SK-N-SH (cell line): ENCODE measurements around the gene TTLL7. TPM values are rescaled to one million over a fixed set of nuclear protein-coding genes. Genes with fewer than 3 reads are reported as not detected.

Source experiments
- CTCF ChIA-PET: fragments of 300-600, 350-600 bp; formaldehyde crosslinking; extraction: SDS; loops from one replicate; lab custom pipeline; 2021; lab: Yijun Ruan, JAX
- POLR2A ChIA-PET: fragments of 350-600 bp; sonication (Branson Sonifier 250); formaldehyde crosslinking; extraction: SDS; loops from one replicate; lab custom pipeline; 2020; ENCODE audit warnings: antibody characterized with exemption, inconsistent platforms; lab: Yijun Ruan, JAX
- DNase-seq: peaks from one replicate; pipeline ENCODE4 v3.0.0; 2012
- H2AFZ ChIP-seq: fragments of 200-600 bp; sonication (generic); 2 replicates; pipeline ENCODE4 v1.8.1; 2016; ENCODE audit warnings: antibody characterized with exemption, mild to moderate bottlenecking, low read depth
- H3F3A ChIP-seq: fragments of 200-600 bp; sonication (generic); replicated peaks from 2 replicates; pipeline ENCODE3; 2016; ENCODE audit warnings: antibody characterized with exemption, mild to moderate bottlenecking; ENCODE audit not compliant: insufficient read depth
- H3K27ac ChIP-seq, 2 experiments: fragments of 200-500 bp in 1 of 2; fragments of 200-600 bp in 1 of 2; sonication (Bioruptor generic) in 1 of 2; sonication (generic), shearing (Covaris generic) in 1 of 2; 2 replicates each; pipeline versions ENCODE4 v1.5.1 to v1.6.1; 2014 to 2016; ENCODE audit warnings: low read depth in 2 of 2, inconsistent platforms in 1 of 2, low read length in 1 of 2, mild to moderate bottlenecking in 1 of 2, mixed read lengths in 1 of 2
- H3K27me3 ChIP-seq: fragments of 200-600 bp; sonication (generic), shearing (Covaris generic); 2 replicates; pipeline ENCODE4 v1.6.1; 2016; ENCODE audit warnings: mixed run types; ENCODE audit not compliant: insufficient read depth
- H3K36me3 ChIP-seq, 2 experiments: fragments of 200-500 bp in 1 of 2; fragments of 200-600 bp in 1 of 2; sonication (Bioruptor generic) in 1 of 2; sonication (generic) in 1 of 2; replicated peaks in 1 of 2; 2 replicates each; pipeline versions ENCODE3 to v1.5.1; 2014 to 2016; ENCODE audit warnings: low read length in 1 of 2, mild to moderate bottlenecking in 1 of 2; ENCODE audit not compliant: insufficient read depth in 2 of 2, control insufficient read depth in 1 of 2
- H3K4me1 ChIP-seq, 2 experiments: fragments of 200-500 bp in 1 of 2; fragments of 200-600 bp in 1 of 2; sonication (Bioruptor generic) in 1 of 2; sonication (generic), shearing (Covaris generic) in 1 of 2; 2 replicates each; pipeline versions ENCODE4 v1.5.1 to v1.6.1; 2014 to 2016; ENCODE audit warnings: low read depth in 1 of 2, low read length in 1 of 2, mixed run types in 1 of 2; ENCODE audit not compliant: insufficient read depth in 2 of 2, control insufficient read depth in 1 of 2
- H3K4me2 ChIP-seq: fragments of 200-600 bp; sonication (generic), shearing (Covaris generic); 2 replicates; pipeline ENCODE4 v1.6.1; 2017; ENCODE audit warnings: mixed run types
- H3K4me3 ChIP-seq, 2 experiments: fragments of 200-500 bp in 1 of 2; fragments of 200-600 bp in 1 of 2; sonication (Bioruptor generic) in 1 of 2; sonication (generic), shearing (Covaris generic) in 1 of 2; 2 replicates each; pipeline versions ENCODE4 v1.5.1 to v1.8.1; 2014 to 2016; ENCODE audit warnings: low read depth in 2 of 2, inconsistent platforms in 1 of 2, low read length in 1 of 2, mild to moderate bottlenecking in 1 of 2, mixed read lengths in 1 of 2, moderate library complexity in 1 of 2
- H3K79me2 ChIP-seq: fragments of 200-600 bp; sonication (generic); 2 replicates; pipeline ENCODE4 v1.8.1; 2017; ENCODE audit warnings: mild to moderate bottlenecking; ENCODE audit not compliant: insufficient read depth
- H3K9ac ChIP-seq: fragments of 200-600 bp; sonication (generic); 2 replicates; pipeline ENCODE4 v1.6.1; 2017; ENCODE audit warnings: mixed run types
- H3K9me2 ChIP-seq: fragments of 200-600 bp; sonication (generic); 2 replicates; pipeline ENCODE4 v1.6.1; 2017; ENCODE audit warnings: mixed run types
- H3K9me3 ChIP-seq: fragments of 200-600 bp; sonication (generic); 2 replicates; pipeline ENCODE4 v1.6.1; 2017; ENCODE audit warnings: mixed run types, mild to moderate bottlenecking, moderate library complexity
- H4K20me1 ChIP-seq: fragments of 200-600 bp; sonication (generic); 2 replicates; pipeline ENCODE4 v1.6.1; 2017; ENCODE audit warnings: mild to moderate bottlenecking, mixed run types; ENCODE audit not compliant: insufficient read depth
- FOSL2 ChIP-seq: IDR thresholded peaks from 2 replicates; pipeline ENCODE4 v1.4.0; 2012; ENCODE audit warnings: low read depth, mild to moderate bottlenecking, moderate library complexity, borderline replicate concordance
- FOXM1 ChIP-seq: IDR thresholded peaks from 2 replicates; pipeline ENCODE4 v1.4.0; 2012; ENCODE audit warnings: low read depth, mild to moderate bottlenecking
- MAX ChIP-seq: IDR thresholded peaks from 2 replicates; pipeline ENCODE4 v1.4.0; 2012; ENCODE audit warnings: low read depth
- MXI1 ChIP-seq: IDR thresholded peaks from 2 replicates; pipeline ENCODE4 v1.6.1; 2012; ENCODE audit warnings: mild to moderate bottlenecking, low read depth, low read length, improper control_type of control experiment
- NFIC ChIP-seq: IDR thresholded peaks from 2 replicates; pipeline ENCODE4 v1.4.0; 2012; ENCODE audit warnings: borderline replicate concordance
- NRF1 ChIP-seq: IDR thresholded peaks from 2 replicates; pipeline ENCODE4 v1.6.1; 2012; ENCODE audit warnings: low read depth, mild to moderate bottlenecking, low read length
- REST ChIP-seq: IDR thresholded peaks from 2 replicates; pipeline ENCODE4 v1.6.1; 2012; ENCODE audit warnings: mild to moderate bottlenecking, low read depth, low read length, moderate library complexity
- RXRA ChIP-seq: IDR thresholded peaks from 2 replicates; pipeline ENCODE4 v1.4.0; 2012; ENCODE audit warnings: low read depth, mild to moderate bottlenecking, borderline replicate concordance
- SIN3A ChIP-seq: IDR thresholded peaks from 2 replicates; pipeline ENCODE4 v1.6.1; 2012; ENCODE audit warnings: low read depth, mild to moderate bottlenecking, low read length, moderate library complexity, borderline replicate concordance
- TAF1 ChIP-seq: IDR thresholded peaks from 2 replicates; pipeline ENCODE4 v1.6.1; 2012; ENCODE audit warnings: low read depth, mild to moderate bottlenecking, low read length, moderate library complexity, borderline replicate concordance
- WGBS: methylation state at CpG from one replicate; pipeline ENCODE4 v1.1.6; 2017; ENCODE audit warnings: low lambda C conversion rate; 5-methylcytosine and 5-hydroxymethylcytosine counted together
- polyA plus RNA-seq, 3 experiments: library from polyadenylated mRNA; depleted of rRNA; stranded (reverse); fragments of >200 nt; gene quantifications; 2 replicates each; pipeline ENCODE4 v1.2.3, GENCODE V29; 2012

The TTLL7 gene
- polyA plus RNA-seq, 1 of the 3 experiments (the other 2 are of a cell fraction) = 7.3 TPM

- Histone ChIP-seq H2AFZ (peak overlapping the region; percentile 96), H3F3A (peaks cover 15% of the 10 kb centered on the region), H3K36me3 (no peaks in the 10 kb centered on the region), H3K27me3 (no peaks in the 10 kb centered on the region), H3K9me3 (no peaks in the 10 kb centered on the region), H3K4me1 (peaks cover 0 to 6% of the 10 kb centered on the region in 2 experiments; a peak in 3 of 4 replicates), H4K20me1 (no peaks in the 10 kb centered on the region), H3K9ac (peak overlapping the region; percentile 90), H3K79me2 (no peaks in the 10 kb centered on the region), H3K4me3 (peak overlapping the region; percentile 81 to 93), H3K4me2 (peak overlapping the region; percentile 88), H3K9me2 (no peaks in the 10 kb centered on the region), H3K27ac (peak overlapping the region; percentile 64 to 94)
- TF ChIP-seq SIN3A (no peak), RXRA (peak; percentile 26; the same call in 1 of the 2 replicates), TAF1 (peak; percentile 51; the same call in 1 of the 2 replicates), NRF1 (no peak), NFIC (0 out of 2 replicates have a peak, but pooled peaks have one; percentile 1)
- POLR2A ChIA-PET = interaction anchor here (0.6 to 1.6 kb wide), 6 partner anchors 12 to 869 kb away, joined by 3 to 10 read pairs (median 4); no protein-coding TSS in a partner anchor
- CTCF ChIA-PET = interaction anchor here (0.9 to 1.7 kb wide), 7 partner anchors 9 to 142 kb away, joined by 3 to 7 read pairs (median 3); no protein-coding TSS in a partner anchor
- WGBS = 9% methylated on average over 8 of the region's 26 CpGs
- no peak for DNase-seq
Measured at GRCh38 chr1:83999316-83999819, 436 bp upstream of the TTLL7 start.

- ChIA-PET POLR2A (interaction anchor here (1.2 to 1.6 kb wide), 2 partner anchors 64 to 79 kb away, joined by 3 to 10 read pairs; no protein-coding TSS in a partner anchor), CTCF (interaction anchor here (1.2 to 1.7 kb wide), 2 partner anchors 25 to 66 kb away, joined by 3 to 7 read pairs; no protein-coding TSS in a partner anchor)
- no peaks in the 10 kb centered on the region for H4K20me1 ChIP-seq
- H3K9me2 ChIP-seq = no peaks in the 10 kb centered on the region
- H3K27me3 ChIP-seq = no peaks in the 10 kb centered on the region
- TF ChIP-seq FOXM1 = no peak
- no peak for TF ChIP-seq MXI1
- TF ChIP-seq MAX = no peak
- no peak for TF ChIP-seq REST
- TF ChIP-seq FOSL2 = 0 out of 2 replicates have a peak, but pooled peaks have one; percentile 16
- 10% methylated on average over 4 of the region's 4 CpGs for WGBS
- peak overlapping the region; percentile 50; the same call in 1 of the 2 replicates for H2AFZ ChIP-seq
- H3K36me3 ChIP-seq = no peaks in the 10 kb centered on the region
- peak overlapping the region; percentile 81 to 93 for H3K4me3 ChIP-seq
- H3K9ac ChIP-seq = peak overlapping the region; percentile 90; the same call in 1 of the 2 replicates
- no peaks in the 10 kb centered on the region for H3K9me3 ChIP-seq
- peak overlapping the region in 1 of 2 experiments; percentile 67; a peak in 1 of 4 replicates for H3K27ac ChIP-seq
- peaks cover 0 to 6% of the 10 kb centered on the region in 2 experiments; a peak in 3 of 4 replicates for H3K4me1 ChIP-seq
- peaks cover 6% of the 10 kb centered on the region; the same call in 1 of the 2 replicates for H3K79me2 ChIP-seq
- H3K4me2 ChIP-seq = peak overlapping the region; percentile 88
- H3F3A ChIP-seq = peaks cover 15% of the 10 kb centered on the region
- DNase-seq = no peak
Measured at GRCh38 chr1:83998205-83998497, 781 bp downstream of the TTLL7 start.
